Lower leg skin (tissue), 3 donors: ENCODE measurements around the gene CD33.

Source experiments
- CTCF ChIP-seq, 3 donors: fragments of 450-650 bp; IDR thresholded peaks; one replicate each; pipeline ENCODE4 v1.5.1; 2016; ENCODE audit warnings: antibody characterized with exemption in 3 of 3, mild to moderate bottlenecking in 3 of 3, moderate library complexity in 2 of 3
- POLR2A ChIP-seq, 2 donors: fragments of 450-650 bp; IDR thresholded peaks; one replicate each; pipeline ENCODE4 v1.6.1; 2016 to 2017; ENCODE audit warnings: antibody characterized with exemption in 2 of 2, mild to moderate bottlenecking in 1 of 2, moderate library complexity in 1 of 2

DNA sequence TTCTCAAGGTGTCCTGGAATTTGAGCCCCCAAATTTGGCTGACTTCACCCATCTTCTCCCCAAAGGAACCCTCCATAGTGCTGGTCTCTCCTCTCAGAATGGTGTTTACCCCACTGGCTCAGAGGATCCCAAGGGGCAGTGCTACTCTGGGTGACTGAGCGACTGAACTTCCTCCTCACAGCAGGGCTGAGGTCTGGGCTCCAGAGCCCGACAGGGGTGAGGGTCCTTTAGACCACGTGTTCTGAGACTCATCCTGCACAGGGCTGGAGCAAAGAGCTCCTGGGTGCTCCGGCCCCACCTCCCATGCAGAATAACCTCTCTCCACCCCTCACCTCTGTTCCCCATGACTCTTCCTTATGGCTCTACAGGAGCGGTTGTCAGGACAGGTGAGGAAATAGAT lies 23.2 kb upstream of the CD33 start:
- TF ChIP-seq CTCF (IDR thresholded peaks at IDR 0.05) = no peak
- no peak for TF ChIP-seq POLR2A (IDR thresholded peaks at IDR 0.05)
